ENCODE data around the gene LSM5. TPM values are rescaled to one million over a fixed set of nuclear protein-coding genes. Genes with fewer than 3 reads are reported as not detected.

LSM5 gene
- total and polyA plus RNA-seq, 9 of the 15 experiments (the other 6 are each of a cell fraction or from before 2014, with no cell fraction given): 36.3 to 620 (median 186) TPM

DNA sequence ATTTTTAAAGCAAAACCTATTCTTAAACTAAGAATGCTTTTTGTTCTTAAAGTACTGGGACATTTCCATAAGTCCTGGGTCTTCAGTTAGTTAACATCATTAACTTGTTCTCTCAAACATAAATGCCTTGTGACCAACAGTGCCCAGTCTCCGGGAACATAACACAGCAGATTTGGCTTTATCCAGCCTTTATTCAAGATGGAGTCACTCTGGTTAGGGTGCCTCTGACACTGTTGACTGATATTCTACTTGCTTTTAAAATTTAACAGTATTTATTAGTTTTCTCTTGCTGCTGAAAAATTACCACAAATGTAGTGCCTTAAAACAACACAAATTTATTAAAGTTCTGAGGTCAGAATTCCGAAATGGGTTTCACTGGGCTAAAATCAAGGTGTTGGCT, 49.2 kb upstream of the LSM5 start (continued):
- TF ChIP-seq ZNF282 (CRISPR knock-in tag; IDR thresholded peaks at IDR 0.05) (no peak), NR4A1 (CRISPR knock-in tag; IDR thresholded peaks at IDR 0.05) (no peak), NR4A1 (tag; IDR thresholded peaks at IDR 0.05) (peak; percentile 83), ZNF311 (CRISPR knock-in tag; IDR thresholded peaks at IDR 0.05) (peak; percentile 87), TSHZ1 (CRISPR knock-in tag; IDR thresholded peaks at IDR 0.05) (peak; percentile 38; the same call in 1 of the 2 replicates), TEAD1 (CRISPR knock-in tag; IDR thresholded peaks at IDR 0.05) (peak in 1 of 2 experiments; percentile 81; a peak in 2 of 4 replicates), EGR1 (conservative IDR thresholded peaks at IDR 0.05) (no peak), CUX1 (CRISPR knock-in tag; IDR thresholded peaks at IDR 0.05) (no peak), TAF7 (tag; IDR thresholded peaks at IDR 0.05) (peak; percentile 36; the same call in 1 of the 2 replicates), ZBTB11 (CRISPR knock-in tag; IDR thresholded peaks at IDR 0.05) (no peak)
- TF ChIP-seq, protein P1, sequence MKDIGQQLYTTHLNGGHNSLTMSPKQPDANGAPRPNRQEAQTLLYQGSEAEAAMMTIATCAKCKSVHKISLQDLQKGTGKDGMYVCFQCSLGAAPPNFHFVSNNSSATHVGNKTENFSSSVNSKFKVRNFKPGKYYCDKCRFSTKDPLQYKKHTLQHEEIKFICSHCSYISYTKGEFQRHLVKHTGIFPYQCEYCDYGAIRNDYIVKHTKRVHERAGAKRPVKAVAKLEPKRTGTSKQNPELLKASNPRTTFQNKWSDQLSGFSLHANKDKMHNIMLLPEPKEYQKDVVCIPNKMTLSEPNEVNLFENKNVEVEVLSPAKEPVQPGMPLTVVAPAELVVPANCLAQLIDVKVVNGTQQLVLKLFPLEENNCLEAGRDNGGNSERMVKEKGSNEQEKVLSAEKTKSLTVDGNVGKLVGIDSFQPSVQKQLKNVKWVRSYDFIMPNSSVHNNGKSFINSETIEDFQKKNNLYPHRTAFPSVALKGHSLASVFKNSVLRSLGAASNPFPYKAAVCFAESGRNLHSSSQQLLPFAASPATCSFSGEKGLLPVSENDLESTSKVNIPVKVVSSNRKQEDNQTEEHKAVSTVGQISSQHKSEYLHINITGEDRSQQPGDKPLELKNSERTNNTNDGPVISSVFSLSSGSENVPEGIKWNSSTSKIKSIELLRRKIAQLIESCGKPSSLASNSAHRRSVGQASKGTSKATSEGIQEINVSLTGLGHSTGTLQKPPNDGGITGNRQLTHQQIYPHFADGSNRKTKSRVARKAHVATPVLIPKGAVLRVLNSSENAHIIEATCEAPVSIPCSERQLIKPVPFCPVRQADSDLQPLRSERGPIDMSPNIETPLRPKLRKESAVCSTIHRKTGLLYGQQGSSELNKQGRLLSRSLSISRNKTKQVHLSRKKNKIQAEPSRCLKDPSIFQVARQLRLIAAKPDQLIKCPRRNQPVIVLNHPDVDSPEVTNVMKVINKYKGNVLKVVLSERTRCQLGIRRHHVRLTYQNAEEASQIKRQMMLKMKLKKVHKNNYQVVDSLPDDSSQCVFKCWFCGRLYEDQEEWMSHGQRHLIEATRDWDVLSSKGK (CRISPR knock-in tag; IDR thresholded peaks at IDR 0.05): no peak

Data from K562 (cell line).